C4-2B (cell line): ENCODE measurements around the gene PTPRN2.

Source experiments
- H3K27ac ChIP-seq: fragments of 450-650 bp; 2 replicates; pipeline ENCODE4 v1.5.1; 2017
- ZFX ChIP-seq: fragments of 450-650 bp; IDR thresholded peaks from 2 replicates; pipeline ENCODE4 v1.6.1; 2017
- TF ChIP-seq, protein P1 (sequence below): fragments of 450-650 bp; conservative IDR thresholded peaks from 2 replicates; pipeline ENCODE4 v1.5.1; 2017; ENCODE audit warnings: mild to moderate bottlenecking

PTPRN2 gene

GRCh38 chr7:157791261-157791660 lies 796.4 kb downstream of the PTPRN2 start:
- H3K27ac ChIP-seq, result no peak overlapping the region
- no peak for TF ChIP-seq ZFX
- TF ChIP-seq, protein P1, sequence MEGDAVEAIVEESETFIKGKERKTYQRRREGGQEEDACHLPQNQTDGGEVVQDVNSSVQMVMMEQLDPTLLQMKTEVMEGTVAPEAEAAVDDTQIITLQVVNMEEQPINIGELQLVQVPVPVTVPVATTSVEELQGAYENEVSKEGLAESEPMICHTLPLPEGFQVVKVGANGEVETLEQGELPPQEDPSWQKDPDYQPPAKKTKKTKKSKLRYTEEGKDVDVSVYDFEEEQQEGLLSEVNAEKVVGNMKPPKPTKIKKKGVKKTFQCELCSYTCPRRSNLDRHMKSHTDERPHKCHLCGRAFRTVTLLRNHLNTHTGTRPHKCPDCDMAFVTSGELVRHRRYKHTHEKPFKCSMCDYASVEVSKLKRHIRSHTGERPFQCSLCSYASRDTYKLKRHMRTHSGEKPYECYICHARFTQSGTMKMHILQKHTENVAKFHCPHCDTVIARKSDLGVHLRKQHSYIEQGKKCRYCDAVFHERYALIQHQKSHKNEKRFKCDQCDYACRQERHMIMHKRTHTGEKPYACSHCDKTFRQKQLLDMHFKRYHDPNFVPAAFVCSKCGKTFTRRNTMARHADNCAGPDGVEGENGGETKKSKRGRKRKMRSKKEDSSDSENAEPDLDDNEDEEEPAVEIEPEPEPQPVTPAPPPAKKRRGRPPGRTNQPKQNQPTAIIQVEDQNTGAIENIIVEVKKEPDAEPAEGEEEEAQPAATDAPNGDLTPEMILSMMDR, result no peak

DNA sequence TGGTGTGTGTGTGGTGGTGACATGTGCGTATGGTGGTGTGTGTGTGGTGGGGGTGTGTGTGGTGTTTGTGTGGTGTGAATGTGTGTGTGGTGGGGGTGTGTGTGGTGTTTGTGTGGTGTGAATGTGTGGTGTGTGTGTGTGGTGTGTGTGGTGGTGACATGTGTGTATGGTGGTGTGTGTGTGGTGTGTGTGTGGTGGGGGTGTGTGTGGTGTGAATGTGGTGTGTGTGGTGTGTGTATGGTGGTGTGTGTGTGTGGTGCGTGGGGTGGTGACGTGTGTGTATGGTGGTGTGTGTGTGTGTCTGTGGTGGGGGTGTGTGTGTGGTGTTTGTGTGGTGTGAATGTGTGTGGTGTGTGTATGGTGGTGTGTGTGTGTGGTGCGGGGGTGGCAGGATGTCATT lies 797.7 kb downstream of the PTPRN2 start:
- no peak overlapping the region for H3K27ac ChIP-seq
- no peak for TF ChIP-seq ZFX
- TF ChIP-seq, protein P1, result no peak

GRCh38 chr7:157789094-157789493 lies 798.5 kb downstream of the PTPRN2 start:
- TF ChIP-seq ZFX, result no peak
- TF ChIP-seq, protein P1, result no peak
- H3K27ac ChIP-seq, result no peak overlapping the region

GRCh38 chr7:157788573-157788972 lies 799.0 kb downstream of the PTPRN2 start:
- TF ChIP-seq, protein P1, result no peak
- no peak for TF ChIP-seq ZFX
- H3K27ac ChIP-seq, result no peak overlapping the region

DNA sequence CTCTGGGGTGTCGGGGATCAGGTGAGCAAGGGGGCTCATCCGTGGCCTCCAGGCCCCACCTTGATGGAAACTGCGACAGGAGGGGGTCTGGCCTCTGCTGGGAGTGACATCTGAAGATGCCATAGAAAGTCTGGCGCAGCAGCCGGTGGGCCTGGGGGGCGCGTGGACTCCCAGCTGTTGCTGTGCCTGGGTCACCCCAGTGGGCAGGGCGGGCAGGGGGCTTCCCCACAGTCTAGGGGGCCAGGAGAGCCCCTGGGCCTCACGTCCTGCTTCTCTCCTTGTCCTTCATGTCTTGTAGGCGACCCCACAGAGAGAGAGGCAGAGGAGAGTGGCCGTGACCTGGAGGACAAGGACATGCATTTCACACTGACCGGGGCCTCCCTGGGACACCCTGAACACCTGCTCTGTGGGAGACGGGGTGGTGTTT lies 800.3 kb downstream of the PTPRN2 start:
- H3K27ac ChIP-seq, result no peak overlapping the region
- no peak for TF ChIP-seq ZFX
- TF ChIP-seq, protein P1, result no peak

DNA sequence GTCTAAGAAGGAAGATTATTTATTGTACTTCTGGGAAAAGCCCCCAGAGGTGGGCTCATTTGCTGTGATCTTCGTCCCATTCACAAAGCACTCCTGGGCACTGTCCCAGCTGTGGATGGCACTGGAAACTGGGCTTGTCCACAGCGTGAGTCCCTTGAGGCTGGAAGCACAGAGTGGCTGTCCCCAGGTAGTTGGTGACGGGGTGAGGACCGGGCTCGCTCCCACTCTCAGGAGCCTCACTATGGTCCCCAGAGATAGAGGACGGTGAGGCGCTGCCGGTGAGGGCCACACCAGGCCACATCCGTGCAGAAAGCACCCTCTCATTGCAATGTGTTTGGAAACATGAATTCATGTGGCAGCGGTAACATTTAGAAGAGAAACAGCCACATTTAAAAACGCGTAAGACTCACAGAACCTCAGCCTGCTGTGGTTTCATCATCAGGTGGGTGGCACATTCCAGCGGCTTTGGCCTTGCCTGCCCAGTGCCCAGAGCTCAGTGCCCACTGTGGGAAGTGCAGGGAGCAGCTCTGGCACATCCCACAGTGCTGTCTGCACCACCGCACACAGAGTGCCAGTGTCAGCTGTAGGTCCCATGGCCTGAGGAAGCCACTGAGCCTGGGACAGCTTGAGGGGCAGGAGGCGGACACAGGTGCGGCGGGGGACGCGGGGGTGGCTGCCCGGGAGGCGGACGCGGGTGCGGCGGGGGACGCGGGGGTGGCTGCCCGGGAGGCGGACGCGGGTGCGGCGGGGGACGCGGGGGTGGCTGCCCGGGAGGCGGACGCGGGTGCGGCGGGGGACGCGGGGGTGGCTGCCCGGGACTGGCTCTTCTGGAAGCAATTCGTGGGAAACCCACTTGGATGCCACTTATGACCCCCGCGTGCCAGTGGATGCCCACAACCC lies 801.0 kb downstream of the PTPRN2 start:
- no peak overlapping the region for H3K27ac ChIP-seq
- TF ChIP-seq, protein P1, result no peak
- TF ChIP-seq ZFX, result no peak

- no peak for TF ChIP-seq ZFX
- TF ChIP-seq, protein P1, result no peak
- H3K27ac ChIP-seq, result no peak overlapping the region
Observed at GRCh38 chr7:157785486-157786186, 802.0 kb downstream of the PTPRN2 start.
